ENCODE data around the gene PLA2G2A.
"Not testable (repeated sequence)": the region's sequence is repeated elsewhere in the genome, so short reads cannot be mapped to it uniquely, and the experiment has no call there.

PLA2G2A gene

GRCh38 chr1:19979494-19979977 is at the start of gene PLA2G2A:
TSS of gene PLA2G2A (minus strand) at chr1:19979618. CDS start at chr1:19978773, 845 bp downstream.
- Histone ChIP-seq H3K4me3 (ENCODE audit: low read length) (no peak within 1 kb of the TSS), H3K9ac (ENCODE audit: low read length) (no peak within 1 kb of the TSS), H3K36me3 (ENCODE audit: control insufficient read depth, low read depth, low read length) (no peaks in the 10 kb centered on the region), H3K27ac (ENCODE audit: low read length) (no peak within 1 kb of the TSS), H3K9me3 (ENCODE audit: control insufficient read depth, low read depth, low read length) (no peaks in the 10 kb centered on the region), H3K27me3 (ENCODE audit: control insufficient read depth, insufficient read depth, low read length) (no peaks in the 10 kb centered on the region), H3K4me1 (ENCODE audit: control insufficient read depth, low read depth, low read length) (peaks cover 9% of the 10 kb centered on the region)

DNA sequence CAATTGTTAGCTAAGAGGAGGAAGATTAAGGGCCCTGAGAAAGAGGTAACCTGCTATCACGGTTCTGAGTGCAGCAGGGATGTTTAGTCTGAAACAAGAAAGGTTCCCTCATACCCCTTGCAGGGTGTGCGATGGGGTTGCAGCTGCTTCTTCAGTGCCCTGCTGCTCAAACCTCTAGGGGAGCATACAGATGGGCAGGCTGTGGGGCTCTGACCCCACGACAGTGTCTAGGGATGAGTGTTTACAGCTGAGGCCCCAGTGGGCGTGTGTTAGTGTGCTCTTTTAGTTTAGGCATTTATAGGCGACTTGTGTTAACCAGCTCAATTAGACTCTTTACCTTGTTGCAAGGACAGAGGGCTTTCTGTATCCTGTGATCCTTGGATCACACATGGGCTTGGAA is 49.3 kb upstream of the PLA2G2A start:
- no peaks in the 10 kb centered on the region for H3K9me3 ChIP-seq (ENCODE audit: control insufficient read depth, low read depth, low read length)
- H3K27me3 ChIP-seq (ENCODE audit: control insufficient read depth, insufficient read depth, low read length) = no peaks in the 10 kb centered on the region
- H3K36me3 ChIP-seq (ENCODE audit: control insufficient read depth, low read depth, low read length) = no peaks in the 10 kb centered on the region
- no peaks in the 10 kb centered on the region for H3K4me1 ChIP-seq (ENCODE audit: control insufficient read depth, low read depth, low read length)
- H3K4me3 ChIP-seq (ENCODE audit: low read length) = no peak overlapping the region
- H3K27ac ChIP-seq (ENCODE audit: low read length) = no peak overlapping the region
- H3K9ac ChIP-seq (ENCODE audit: low read length) = no peak overlapping the region

- Histone ChIP-seq H3K27ac (ENCODE audit: low read length) (no peak overlapping the region), H3K27me3 (ENCODE audit: control insufficient read depth, insufficient read depth, low read length) (no peaks in the 10 kb centered on the region), H3K36me3 (ENCODE audit: control insufficient read depth, low read depth, low read length) (no peaks in the 10 kb centered on the region), H3K9me3 (ENCODE audit: control insufficient read depth, low read depth, low read length) (no peaks in the 10 kb centered on the region), H3K4me3 (ENCODE audit: low read length) (no peak overlapping the region), H3K9ac (ENCODE audit: low read length) (no peak overlapping the region), H3K4me1 (ENCODE audit: control insufficient read depth, low read depth, low read length) (no peaks in the 10 kb centered on the region)
Observed at GRCh38 chr1:20028125-20028524, 48.7 kb upstream of the PLA2G2A start.

DNA sequence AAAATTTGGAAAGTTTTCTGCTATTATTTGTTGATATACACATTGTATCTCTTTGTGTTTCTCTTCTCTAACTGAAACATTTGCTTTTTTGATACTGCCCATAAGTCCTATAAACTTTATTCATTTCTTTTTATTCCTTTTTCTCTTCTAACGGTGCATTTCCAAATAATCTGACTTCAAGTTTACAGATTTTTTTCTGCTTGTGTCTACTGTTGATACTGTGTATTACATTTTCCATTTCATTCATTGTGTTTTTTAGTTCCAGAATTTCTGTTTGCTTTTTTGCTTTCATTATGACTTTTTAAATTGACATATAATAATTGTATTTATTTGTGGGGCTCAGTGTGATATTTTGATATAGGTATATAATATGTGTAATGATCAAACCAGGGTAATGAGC is 38.3 kb upstream of the PLA2G2A start:
- peaks cover 5% of the 10 kb centered on the region for H3K9me3 ChIP-seq (ENCODE audit: control insufficient read depth, low read depth, low read length)
- no peak overlapping the region for H3K27ac ChIP-seq (ENCODE audit: low read length)
- no peaks in the 10 kb centered on the region for H3K36me3 ChIP-seq (ENCODE audit: control insufficient read depth, low read depth, low read length)
- no peak overlapping the region for H3K4me3 ChIP-seq (ENCODE audit: low read length)
- H3K4me1 ChIP-seq (ENCODE audit: control insufficient read depth, low read depth, low read length) = no peaks in the 10 kb centered on the region
- H3K9ac ChIP-seq (ENCODE audit: low read length) = no peak overlapping the region
- no peaks in the 10 kb centered on the region for H3K27me3 ChIP-seq (ENCODE audit: control insufficient read depth, insufficient read depth, low read length)

- Histone ChIP-seq H3K9me3 (ENCODE audit: control insufficient read depth, low read depth, low read length) (peaks cover 5% of the 10 kb centered on the region), H3K36me3 (ENCODE audit: control insufficient read depth, low read depth, low read length) (no peaks in the 10 kb centered on the region), H3K9ac (ENCODE audit: low read length) (no peak overlapping the region), H3K27ac (ENCODE audit: low read length) (no peak overlapping the region), H3K4me3 (ENCODE audit: low read length) (no peak overlapping the region), H3K27me3 (ENCODE audit: control insufficient read depth, insufficient read depth, low read length) (no peaks in the 10 kb centered on the region), H3K4me1 (ENCODE audit: control insufficient read depth, low read depth, low read length) (no peaks in the 10 kb centered on the region)
Observed at GRCh38 chr1:20014153-20014552, 34.7 kb upstream of the PLA2G2A start.

DNA sequence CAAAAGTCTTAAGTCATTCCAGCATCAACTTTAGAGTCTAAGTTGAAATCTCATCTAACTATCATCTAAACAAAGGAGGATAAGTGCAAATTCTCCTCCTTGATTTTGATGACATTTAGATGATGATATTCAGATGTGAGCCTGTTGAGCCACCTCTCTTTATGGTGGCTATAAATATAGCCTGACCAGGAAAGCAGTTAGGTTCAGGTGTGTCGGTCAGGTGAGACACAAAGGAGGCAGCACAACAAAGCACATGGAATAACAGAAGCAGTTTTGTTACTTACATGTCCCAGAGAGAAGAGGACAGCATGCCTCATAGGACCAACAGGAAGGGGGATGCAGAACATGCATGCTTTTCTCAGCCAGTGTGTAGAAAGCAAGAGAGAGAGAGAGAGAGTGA is 30.6 kb upstream of the PLA2G2A start:
- no peak overlapping the region for H3K27ac ChIP-seq (ENCODE audit: low read length)
- H3K36me3 ChIP-seq (ENCODE audit: control insufficient read depth, low read depth, low read length) = no peaks in the 10 kb centered on the region
- H3K9me3 ChIP-seq (ENCODE audit: control insufficient read depth, low read depth, low read length) = peaks cover 7% of the 10 kb centered on the region
- no peaks in the 10 kb centered on the region for H3K4me1 ChIP-seq (ENCODE audit: control insufficient read depth, low read depth, low read length)
- no peaks in the 10 kb centered on the region for H3K27me3 ChIP-seq (ENCODE audit: control insufficient read depth, insufficient read depth, low read length)
- H3K9ac ChIP-seq (ENCODE audit: low read length) = no peak overlapping the region
- H3K4me3 ChIP-seq (ENCODE audit: low read length) = no peak overlapping the region

GRCh38 chr1:20009212-20009611 is 29.8 kb upstream of the PLA2G2A start:
- H3K4me3 ChIP-seq (ENCODE audit: low read length) = no peak overlapping the region
- H3K4me1 ChIP-seq (ENCODE audit: control insufficient read depth, low read depth, low read length) = no peaks in the 10 kb centered on the region
- no peaks in the 10 kb centered on the region for H3K36me3 ChIP-seq (ENCODE audit: control insufficient read depth, low read depth, low read length)
- H3K27ac ChIP-seq (ENCODE audit: low read length) = no peak overlapping the region
- peaks cover 4% of the 10 kb centered on the region for H3K9me3 ChIP-seq (ENCODE audit: control insufficient read depth, low read depth, low read length)
- H3K27me3 ChIP-seq (ENCODE audit: control insufficient read depth, insufficient read depth, low read length) = no peaks in the 10 kb centered on the region
- no peak overlapping the region for H3K9ac ChIP-seq (ENCODE audit: low read length)

- H3K9me3 ChIP-seq (ENCODE audit: control insufficient read depth, low read depth, low read length) = peaks cover 2% of the 10 kb centered on the region
- H3K27ac ChIP-seq (ENCODE audit: low read length) = no peak overlapping the region
- H3K27me3 ChIP-seq (ENCODE audit: control insufficient read depth, insufficient read depth, low read length) = no peaks in the 10 kb centered on the region
- H3K4me3 ChIP-seq (ENCODE audit: low read length) = no peak overlapping the region
- H3K4me1 ChIP-seq (ENCODE audit: control insufficient read depth, low read depth, low read length) = no peaks in the 10 kb centered on the region
- no peaks in the 10 kb centered on the region for H3K36me3 ChIP-seq (ENCODE audit: control insufficient read depth, low read depth, low read length)
- no peak overlapping the region for H3K9ac ChIP-seq (ENCODE audit: low read length)
Observed at GRCh38 chr1:20008391-20008841, 29.0 kb upstream of the PLA2G2A start.

- H3K4me1 ChIP-seq (ENCODE audit: control insufficient read depth, low read depth, low read length); H3K4me3 ChIP-seq (ENCODE audit: low read length); H3K27me3 ChIP-seq (ENCODE audit: control insufficient read depth, insufficient read depth, low read length); H3K27ac ChIP-seq (ENCODE audit: low read length); H3K36me3 ChIP-seq (ENCODE audit: control insufficient read depth, low read depth, low read length); H3K9ac ChIP-seq (ENCODE audit: low read length): not testable (repeated sequence)
- peaks cover 18% of the 10 kb centered on the region for H3K9me3 ChIP-seq (ENCODE audit: control insufficient read depth, low read depth, low read length)
Observed at GRCh38 chr1:19998823-19999222, 19.4 kb upstream of the PLA2G2A start.

- no peaks in the 10 kb centered on the region for H3K27me3 ChIP-seq (ENCODE audit: control insufficient read depth, insufficient read depth, low read length)
- peak overlapping the region; percentile 51 for H3K9ac ChIP-seq (ENCODE audit: low read length)
- H3K9me3 ChIP-seq (ENCODE audit: control insufficient read depth, low read depth, low read length) = peaks cover 6% of the 10 kb centered on the region
- H3K4me1 ChIP-seq (ENCODE audit: control insufficient read depth, low read depth, low read length) = peaks cover 53% of the 10 kb centered on the region
- H3K36me3 ChIP-seq (ENCODE audit: control insufficient read depth, low read depth, low read length) = no peaks in the 10 kb centered on the region
- peak overlapping the region; percentile 72 for H3K27ac ChIP-seq (ENCODE audit: low read length)
- H3K4me3 ChIP-seq (ENCODE audit: low read length) = peak overlapping the region; percentile 46
Observed at GRCh38 chr1:19990689-19991088, 11.3 kb upstream of the PLA2G2A start.

- H3K27ac ChIP-seq (ENCODE audit: low read length) = peak overlapping the region; percentile 74
- H3K36me3 ChIP-seq (ENCODE audit: control insufficient read depth, low read depth, low read length); H3K27me3 ChIP-seq (ENCODE audit: control insufficient read depth, insufficient read depth, low read length); H3K9me3 ChIP-seq (ENCODE audit: control insufficient read depth, low read depth, low read length): not testable (repeated sequence)
- H3K9ac ChIP-seq (ENCODE audit: low read length) = peak overlapping the region; percentile 51
- peaks cover 53% of the 10 kb centered on the region for H3K4me1 ChIP-seq (ENCODE audit: control insufficient read depth, low read depth, low read length)
- H3K4me3 ChIP-seq (ENCODE audit: low read length) = peak overlapping the region; percentile 46
Observed at GRCh38 chr1:19990182-19990582, 10.8 kb upstream of the PLA2G2A start.

DNA sequence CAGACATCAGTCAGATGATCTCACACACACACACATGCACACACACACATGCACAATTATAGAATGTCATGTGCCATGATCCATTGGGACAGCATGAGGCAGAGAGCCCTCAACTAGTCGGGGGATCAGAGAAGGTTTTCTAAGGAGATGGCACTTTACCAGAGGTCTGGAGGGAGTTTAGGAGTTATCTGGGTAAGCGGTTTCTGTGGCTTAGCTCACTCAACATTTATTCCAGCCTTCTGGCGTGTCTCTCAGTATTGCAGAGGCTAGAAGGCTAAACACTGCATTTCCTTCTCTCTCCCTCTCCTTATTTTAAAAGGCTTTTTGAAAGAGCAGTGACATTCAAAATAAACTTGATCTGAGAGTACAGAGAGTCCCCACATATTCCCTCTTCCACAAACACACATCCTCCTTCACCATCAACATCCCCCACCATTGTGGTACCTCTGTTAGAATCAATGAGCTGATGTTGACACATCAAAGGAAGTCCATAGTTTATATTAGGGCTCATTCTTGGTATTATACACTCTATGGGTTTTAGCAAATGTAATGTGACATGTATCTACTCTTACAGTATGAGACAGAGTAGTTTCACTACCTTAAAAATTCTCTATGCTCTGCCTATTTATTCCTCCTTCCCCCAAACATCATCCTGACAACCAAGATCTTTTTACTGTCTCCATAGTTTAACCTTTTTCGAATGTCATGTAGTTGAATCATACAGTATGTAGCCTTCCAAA is 9.0 kb upstream of the PLA2G2A start:
- H3K36me3 ChIP-seq (ENCODE audit: control insufficient read depth, low read depth, low read length) = no peaks in the 10 kb centered on the region
- no peaks in the 10 kb centered on the region for H3K9me3 ChIP-seq (ENCODE audit: control insufficient read depth, low read depth, low read length)
- peaks cover 53% of the 10 kb centered on the region for H3K4me1 ChIP-seq (ENCODE audit: control insufficient read depth, low read depth, low read length)
- H3K27me3 ChIP-seq (ENCODE audit: control insufficient read depth, insufficient read depth, low read length) = no peaks in the 10 kb centered on the region
- peak overlapping the region; percentile 74 for H3K27ac ChIP-seq (ENCODE audit: low read length)
- no peak overlapping the region for H3K4me3 ChIP-seq (ENCODE audit: low read length)
- H3K9ac ChIP-seq (ENCODE audit: low read length) = no peak overlapping the region

All from iPS-18a (cell line).